Right lung (tissue), 5 donors: ENCODE data around the gene SFXN1. TPM values are rescaled to one million over a fixed set of nuclear protein-coding genes. Genes with fewer than 3 reads are reported as not detected.

Experiments
- DNase-seq, 2 donors: peaks; one replicate each; pipeline ENCODE4 v3.0.0-alpha.2; 2013
- polyA plus RNA-seq, 5 donors: library from polyadenylated mRNA; unstranded; fragments of 120-200 nt; gene quantifications; one replicate each; pipeline versions ENCODE4 v1.2.1 to v1.2.3, GENCODE V29; 2013; ENCODE audit warnings: inconsistent platforms in 1 of 5, low replicate concordance in 1 of 5; ENCODE audit not compliant: insufficient read length in 5 of 5, insufficient read depth in 1 of 5

Gene SFXN1
- polyA plus RNA-seq, 5 donors, result 23.7 to 43.9 (median 37.3) TPM

DNA sequence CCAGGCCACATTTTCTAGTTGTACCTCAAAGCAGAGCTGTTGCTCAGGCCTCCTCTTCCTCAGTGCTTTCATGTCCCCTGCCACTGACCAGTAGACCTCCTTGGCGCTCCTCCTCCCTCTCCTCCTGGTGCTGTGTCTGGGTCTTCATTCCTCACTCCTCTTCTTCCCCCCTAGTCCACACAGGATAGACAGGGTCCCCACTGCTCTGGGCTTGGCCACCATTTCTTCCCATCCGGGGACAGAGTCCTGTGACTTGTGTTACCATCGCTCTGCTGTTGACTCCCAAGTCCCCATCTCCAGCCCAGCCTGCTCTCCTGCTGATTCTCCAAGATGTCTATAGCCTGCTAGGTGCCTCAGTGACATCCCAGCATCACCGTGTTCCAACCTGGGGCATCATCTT, 91.3 kb downstream of the SFXN1 start:
- DNase-seq, result no peak

DNA sequence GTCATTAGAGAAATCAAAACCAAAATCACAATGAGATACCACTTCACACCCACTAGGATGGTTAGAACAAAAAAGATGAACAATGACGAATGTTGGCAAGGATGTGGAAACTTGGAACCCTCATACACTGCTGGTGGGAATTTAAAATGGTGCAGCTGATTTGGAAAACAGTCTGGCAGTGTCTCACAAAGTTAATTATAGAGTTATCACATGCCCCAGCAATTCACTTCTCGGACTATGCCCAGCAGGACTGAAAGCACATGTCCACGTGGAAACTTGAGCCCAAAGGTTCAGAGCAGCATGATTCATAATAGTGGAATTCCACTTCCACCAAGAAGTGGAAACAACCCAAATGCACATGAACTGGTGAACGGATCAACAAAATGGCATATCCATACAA, 94.5 kb downstream of the SFXN1 start:
- no peak for DNase-seq

DNA sequence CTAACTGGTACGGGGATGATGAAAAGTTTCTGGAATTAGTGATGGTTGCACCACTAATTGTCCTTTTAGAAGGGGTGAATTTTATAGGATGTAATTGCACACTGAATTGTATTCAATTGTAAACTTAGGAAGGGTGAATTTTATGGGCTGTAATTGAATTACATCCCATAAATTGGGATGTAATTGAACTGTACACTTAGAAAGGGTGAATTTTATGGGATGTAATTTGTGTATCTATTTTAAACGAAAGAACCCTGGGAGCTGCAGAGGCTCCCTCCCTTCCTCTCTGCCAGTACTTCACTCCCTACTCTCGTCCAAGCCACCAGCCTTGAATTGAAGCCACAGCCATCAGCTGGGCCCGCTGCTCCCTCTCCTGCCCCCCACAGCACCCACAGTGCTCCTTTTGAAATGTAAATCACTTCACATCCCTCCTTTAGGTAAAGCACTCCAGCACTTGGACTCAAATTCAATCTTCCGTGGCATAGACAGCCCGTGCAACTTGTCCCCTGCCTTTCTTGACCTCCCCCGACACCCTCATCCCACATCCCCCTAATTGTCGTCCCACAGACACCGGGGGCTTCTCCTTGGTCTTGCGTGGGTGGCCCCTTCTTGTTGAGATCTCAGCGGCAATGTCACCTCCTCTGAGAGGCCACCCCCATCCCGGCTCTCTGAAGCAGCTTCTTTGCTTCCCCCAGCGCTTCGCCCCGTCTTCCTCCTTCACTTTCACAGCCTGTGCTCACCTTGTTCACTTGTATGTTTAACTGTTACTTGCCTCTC, 95.3 kb downstream of the SFXN1 start:
- DNase-seq, result no peak

DNA sequence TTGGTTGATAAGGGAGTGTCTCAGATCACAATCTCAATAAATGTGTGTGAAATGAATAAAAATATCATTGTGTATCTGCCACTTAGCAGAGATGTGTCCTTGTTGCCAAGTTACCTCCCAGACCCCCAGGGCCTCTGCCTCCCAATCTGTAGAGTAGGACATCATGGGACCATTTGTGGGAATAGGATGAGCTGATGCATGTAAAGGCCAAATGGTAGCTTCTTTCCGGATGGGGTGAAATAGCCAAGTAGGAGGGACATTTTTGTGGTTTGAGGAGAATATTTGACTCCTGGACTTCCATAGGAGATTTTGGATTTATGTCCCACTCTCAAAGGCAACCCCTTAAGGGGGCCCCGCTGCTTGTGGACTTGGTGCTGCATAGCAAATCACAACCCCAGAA, 96.9 kb downstream of the SFXN1 start:
- DNase-seq, result no peak

DNA sequence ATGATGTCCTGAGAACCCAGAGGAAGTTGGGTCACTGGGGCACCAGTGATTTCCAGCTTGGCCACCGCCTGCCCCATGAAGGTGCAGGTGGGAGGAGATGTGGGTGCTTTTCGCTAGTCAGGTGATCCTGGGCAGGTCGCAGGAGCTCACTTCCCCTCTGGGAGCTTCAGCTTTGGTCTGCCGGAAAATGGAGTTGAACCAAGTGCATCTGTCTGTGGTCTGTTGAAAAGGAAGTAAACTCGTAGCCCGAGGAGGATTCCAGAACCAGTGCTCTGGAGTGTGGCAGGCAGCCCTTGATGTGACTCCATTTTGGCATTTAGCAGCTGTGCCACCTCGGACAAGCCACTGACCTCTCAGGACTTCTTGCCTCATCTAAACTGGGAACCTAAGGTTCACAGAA, 97.7 kb downstream of the SFXN1 start:
- DNase-seq, result no peak

DNA sequence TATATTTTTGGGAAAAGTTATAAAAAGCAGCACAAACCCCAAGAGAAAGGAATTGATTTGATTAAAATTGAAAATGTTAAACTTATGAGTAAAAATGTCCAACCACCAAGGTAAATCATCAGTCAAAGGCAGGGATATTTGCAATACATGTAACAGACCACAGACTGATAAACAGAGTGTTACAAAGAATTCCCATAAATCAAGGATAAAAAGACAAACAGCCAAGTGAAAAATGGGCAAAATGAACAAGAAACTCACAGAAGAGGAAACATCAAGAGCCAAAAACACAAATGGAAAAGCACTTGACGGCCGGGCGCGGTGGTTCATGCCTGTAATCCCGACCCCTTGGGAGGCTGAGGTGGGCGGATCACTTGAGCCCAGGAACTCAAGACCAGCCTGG, 98.2 kb downstream of the SFXN1 start:
- no peak for DNase-seq

Other genes with a start within 250 kb of the SFXN1 start
- under 1 TPM; 0.04 to 0.11 (median 0.06) TPM for gene DRD1, start 34.4 kb upstream of the SFXN1 start, polyA plus RNA-seq
- gene HRH2, start 179.5 kb downstream of the SFXN1 start, polyA plus RNA-seq, result 1 to 10 TPM; 5.2 to 9.0 (median 7.3) TPM